BLaER1 treated with 17β-estradiol and CSF1 and Interleukin-3, amounts not matched to agents 10 nM and 100 nM (cell line): ENCODE measurements around the gene PADI1.

Source experiments
- H3K27ac ChIP-seq, 11 experiments: shearing (Covaris generic); formaldehyde crosslinking; 2 replicates each; pipeline ENCODE4 v1.8.1; 2022
- H3K27me3 ChIP-seq, 11 experiments: shearing (Covaris generic); formaldehyde crosslinking; 2 replicates each; pipeline ENCODE4 v1.8.1; 2022
- H3K36me3 ChIP-seq, 11 experiments: shearing (Covaris generic); formaldehyde crosslinking; 2 replicates each; pipeline ENCODE4 v1.8.1; 2022
- H3K4me1 ChIP-seq, 10 experiments: shearing (Covaris generic); formaldehyde crosslinking; 2 replicates each; pipeline ENCODE4 v1.8.1; 2022
- H3K4me2 ChIP-seq, 11 experiments: shearing (Covaris generic); formaldehyde crosslinking; 2 replicates each; pipeline ENCODE4 v1.8.1; 2022
- H3K4me3 ChIP-seq, 10 experiments: shearing (Covaris generic); formaldehyde crosslinking; 2 replicates each; pipeline ENCODE4 v1.8.1; 2022
- H3K9ac ChIP-seq, 11 experiments: shearing (Covaris generic); formaldehyde crosslinking; 2 replicates each; pipeline ENCODE4 v1.8.1; 2022
- H3K9me3 ChIP-seq, 11 experiments: shearing (Covaris generic); formaldehyde crosslinking; replicated peaks in 1 of 11; 2 replicates each; pipeline ENCODE4 v1.8.1; 2022
- H4K20me1 ChIP-seq, 11 experiments: shearing (Covaris generic); formaldehyde crosslinking; 2 replicates each; pipeline ENCODE4 v1.8.1; 2022
- Cebpa-rat ChIP-seq, 11 experiments: shearing (Covaris generic); IDR thresholded peaks; 2 replicates each; pipeline ENCODE4 v1.8.1; 2022

Gene PADI1

DNA sequence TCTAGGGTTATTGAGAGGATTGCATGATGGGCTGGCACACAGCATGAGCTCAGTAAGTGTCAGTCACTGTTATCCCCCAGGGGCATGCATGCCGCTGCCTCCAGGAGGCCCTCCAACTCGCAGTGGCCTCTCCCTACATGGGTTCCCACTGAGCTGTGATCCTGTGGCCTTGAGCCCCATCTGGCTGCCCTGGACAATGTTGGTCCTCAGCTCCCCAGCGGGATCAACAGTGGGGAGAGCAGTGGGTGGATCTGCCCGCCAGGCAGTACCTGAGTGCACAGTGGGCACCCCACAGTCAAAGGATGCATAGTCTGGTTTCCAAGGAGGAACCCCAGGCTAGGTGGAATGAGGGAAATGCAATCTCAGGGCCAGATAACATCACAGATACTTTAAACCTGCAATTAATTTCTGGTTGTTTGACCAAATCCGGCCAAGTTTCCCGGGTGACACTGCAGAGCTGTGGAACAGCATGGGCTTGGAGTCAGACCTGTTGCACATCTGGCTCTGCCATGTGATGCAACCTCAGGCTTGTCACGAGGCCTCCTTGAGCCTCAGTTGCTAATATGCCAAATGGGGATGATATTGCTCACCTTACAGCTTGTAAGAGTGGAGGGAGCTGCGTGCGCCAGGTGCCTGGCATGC is 53.3 kb downstream of the PADI1 start:
- H3K9me3 ChIP-seq, result peaks cover 0 to 11% (median 4%) of the 10 kb centered on the region in 11 experiments; a peak in 6 of 22 replicates
- no peak for TF ChIP-seq Cebpa-rat (IDR thresholded peaks at IDR 0.05)
- no peaks in the 10 kb centered on the region for H3K36me3 ChIP-seq
- H3K4me1 ChIP-seq, result peaks cover 0 to 9% (median 0%) of the 10 kb centered on the region in 10 experiments; a peak in 3 of 20 replicates
- no peaks in the 10 kb centered on the region for H3K27me3 ChIP-seq
- H3K4me3 ChIP-seq, result no peak overlapping the region
- H3K4me2 ChIP-seq, result no peak overlapping the region
- no peak overlapping the region for H3K9ac ChIP-seq
- H4K20me1 ChIP-seq, result no peaks in the 10 kb centered on the region
- no peak overlapping the region for H3K27ac ChIP-seq

DNA sequence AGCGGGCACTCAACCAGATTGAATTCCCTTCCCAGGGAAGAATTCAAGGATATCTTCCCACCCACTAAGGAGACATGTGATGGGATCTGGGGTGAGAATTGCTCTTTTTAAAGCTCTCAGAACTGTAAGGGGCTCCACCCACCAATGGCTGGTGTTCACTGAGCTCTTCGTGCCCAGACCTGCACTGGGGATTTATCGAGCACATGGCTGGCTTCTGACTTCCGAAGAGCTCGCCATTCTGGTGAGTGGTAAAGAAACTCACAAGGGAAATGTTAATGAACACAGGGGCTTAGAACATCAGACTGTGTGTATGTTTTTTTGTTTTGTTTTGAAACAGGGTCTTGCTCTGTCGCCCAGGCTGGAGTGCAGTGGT is 53.8 kb downstream of the PADI1 start:
- no peak for TF ChIP-seq Cebpa-rat (IDR thresholded peaks at IDR 0.05)
- Histone ChIP-seq H3K36me3 (no peaks in the 10 kb centered on the region), H4K20me1 (no peaks in the 10 kb centered on the region), H3K4me3 (no peak overlapping the region), H3K4me1 (peaks cover 0 to 9% (median 0%) of the 10 kb centered on the region in 10 experiments; a peak in 3 of 20 replicates), H3K4me2 (no peak overlapping the region), H3K27ac (no peak overlapping the region), H3K27me3 (no peaks in the 10 kb centered on the region), H3K9ac (no peak overlapping the region), H3K9me3 (peaks cover 0 to 12% (median 5%) of the 10 kb centered on the region in 11 experiments; a peak in 6 of 22 replicates)

DNA sequence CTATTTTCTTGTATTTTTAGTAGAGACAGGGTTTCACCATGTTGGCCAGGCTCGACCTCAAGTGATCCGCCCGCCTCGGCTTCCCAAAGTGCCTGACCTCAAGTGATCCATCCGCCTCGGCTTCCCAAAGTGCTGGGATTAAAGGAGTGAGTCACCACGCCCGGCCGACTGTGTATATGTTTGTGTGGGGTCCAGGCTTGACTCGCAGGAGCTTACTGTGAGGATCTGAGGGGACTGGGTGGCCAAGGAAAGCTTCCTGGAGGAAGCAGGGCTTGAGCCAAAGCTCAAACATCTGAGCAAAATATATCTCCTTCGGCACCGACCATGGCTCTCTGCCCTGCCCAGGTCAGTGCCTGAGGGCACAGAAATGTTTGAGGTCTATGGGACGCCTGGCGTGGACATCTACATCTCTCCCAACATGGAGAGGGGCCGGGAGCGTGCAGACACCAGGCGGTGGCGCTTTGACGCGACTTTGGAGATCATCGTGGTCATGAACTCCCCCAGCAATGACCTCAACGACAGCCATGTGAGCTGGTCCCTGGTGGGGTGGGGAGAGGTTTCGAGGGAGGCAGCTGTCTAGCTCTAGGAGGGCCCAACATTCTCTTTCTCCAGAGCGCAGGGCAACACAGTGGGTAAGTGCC is 54.4 kb downstream of the PADI1 start:
- TF ChIP-seq Cebpa-rat (IDR thresholded peaks at IDR 0.05), result no peak
- H3K9ac ChIP-seq, result no peak overlapping the region
- no peaks in the 10 kb centered on the region for H3K36me3 ChIP-seq
- H3K27ac ChIP-seq, result no peak overlapping the region
- H3K4me3 ChIP-seq, result no peak overlapping the region
- no peaks in the 10 kb centered on the region for H4K20me1 ChIP-seq
- H3K4me2 ChIP-seq, result no peak overlapping the region
- no peaks in the 10 kb centered on the region for H3K27me3 ChIP-seq
- H3K9me3 ChIP-seq, result peaks cover 0 to 12% (median 5%) of the 10 kb centered on the region in 11 experiments; a peak in 6 of 22 replicates
- H3K4me1 ChIP-seq, result peaks cover 0 to 9% (median 0%) of the 10 kb centered on the region in 10 experiments; a peak in 3 of 20 replicates

DNA sequence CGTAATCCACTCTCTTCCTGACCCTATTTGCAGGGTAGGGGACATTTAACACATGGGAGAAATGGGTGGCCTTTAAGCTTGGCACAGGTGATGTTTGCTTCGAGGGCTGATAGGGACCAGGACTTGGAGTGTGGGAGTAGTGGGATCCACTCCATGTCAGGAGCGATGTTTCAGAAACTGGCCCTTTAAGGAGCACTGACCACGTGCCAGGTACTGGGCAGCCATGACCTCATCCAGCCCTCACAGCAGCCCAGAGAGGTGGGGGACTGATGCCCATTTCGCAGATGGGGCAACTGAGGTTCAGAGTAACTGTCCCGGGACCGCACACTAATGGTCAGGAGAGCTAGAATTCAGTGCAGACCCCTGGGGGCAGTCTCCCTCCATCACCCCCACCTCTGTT is 55.3 kb downstream of the PADI1 start:
- TF ChIP-seq Cebpa-rat (IDR thresholded peaks at IDR 0.05), result no peak
- Histone ChIP-seq H3K27ac (no peak overlapping the region), H3K4me2 (no peak overlapping the region), H3K9me3 (peaks cover 0 to 12% (median 5%) of the 10 kb centered on the region in 11 experiments; a peak in 6 of 22 replicates), H3K9ac (no peak overlapping the region), H4K20me1 (no peaks in the 10 kb centered on the region), H3K4me1 (peaks cover 0 to 9% (median 0%) of the 10 kb centered on the region in 10 experiments; a peak in 3 of 20 replicates), H3K4me3 (no peak overlapping the region), H3K27me3 (no peaks in the 10 kb centered on the region), H3K36me3 (no peaks in the 10 kb centered on the region)

DNA sequence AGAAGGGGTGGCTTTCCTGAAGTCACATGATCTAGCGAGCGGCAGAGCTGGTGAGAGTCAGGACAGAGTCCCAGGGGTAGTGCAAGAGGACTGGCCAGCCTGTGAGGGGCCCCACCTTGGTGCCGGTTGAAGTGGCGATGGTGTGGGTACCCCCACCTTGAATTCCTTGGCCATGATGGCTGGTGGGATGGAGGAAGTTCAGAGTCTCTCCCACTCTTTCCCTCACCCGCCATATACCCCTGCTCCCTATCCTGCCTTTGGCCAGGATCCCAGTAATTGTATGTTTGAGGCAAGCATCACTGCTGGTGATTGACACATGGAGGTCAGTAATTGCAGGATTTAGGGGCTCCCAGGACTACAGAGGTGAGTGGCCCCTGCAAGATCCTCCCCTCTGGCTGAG is 55.8 kb downstream of the PADI1 start:
- H3K36me3 ChIP-seq, result no peaks in the 10 kb centered on the region
- H3K27me3 ChIP-seq, result no peaks in the 10 kb centered on the region
- peaks cover 0 to 7% (median 0%) of the 10 kb centered on the region in 10 experiments; a peak in 3 of 20 replicates for H3K4me1 ChIP-seq

DNA sequence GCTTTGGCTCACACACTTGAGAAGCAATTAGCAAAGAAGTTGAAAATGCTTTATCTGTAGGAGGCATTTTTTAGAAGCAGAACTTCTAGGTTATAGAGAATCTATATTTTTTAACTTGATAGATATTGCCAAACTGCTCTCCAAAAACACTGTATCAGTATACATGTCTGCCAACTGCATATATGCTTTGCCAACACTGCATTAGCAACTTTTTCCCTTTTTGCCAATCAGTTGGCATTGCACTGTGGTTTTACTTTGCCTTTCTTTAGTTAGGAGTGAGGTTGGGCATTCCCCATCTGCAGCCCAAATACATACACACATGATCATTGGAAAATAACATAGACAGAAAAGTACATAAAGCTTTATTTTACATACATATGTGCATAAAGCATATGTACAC is 59.0 kb downstream of the PADI1 start:
- no peak for TF ChIP-seq Cebpa-rat (IDR thresholded peaks at IDR 0.05)
- no peaks in the 10 kb centered on the region for H4K20me1 ChIP-seq
- no peak overlapping the region for H3K9ac ChIP-seq
- no peak overlapping the region for H3K27ac ChIP-seq
- H3K36me3 ChIP-seq, result no peaks in the 10 kb centered on the region
- H3K4me3 ChIP-seq, result no peak overlapping the region
- H3K9me3 ChIP-seq, result peaks cover 0 to 12% (median 5%) of the 10 kb centered on the region in 11 experiments; a peak in 6 of 22 replicates
- H3K27me3 ChIP-seq, result no peaks in the 10 kb centered on the region
- H3K4me2 ChIP-seq, result no peak overlapping the region
- H3K4me1 ChIP-seq, result no peaks in the 10 kb centered on the region

More for the DNA sequence above, 55.8 kb downstream of the PADI1 start:
- H3K4me2 ChIP-seq, result no peak overlapping the region
- H3K9me3 ChIP-seq, result peaks cover 0 to 12% (median 5%) of the 10 kb centered on the region in 11 experiments; a peak in 6 of 22 replicates
- TF ChIP-seq Cebpa-rat (IDR thresholded peaks at IDR 0.05), result no peak
- no peak overlapping the region for H3K4me3 ChIP-seq
- no peaks in the 10 kb centered on the region for H4K20me1 ChIP-seq
- H3K9ac ChIP-seq, result no peak overlapping the region
- H3K27ac ChIP-seq, result no peak overlapping the region

DNA sequence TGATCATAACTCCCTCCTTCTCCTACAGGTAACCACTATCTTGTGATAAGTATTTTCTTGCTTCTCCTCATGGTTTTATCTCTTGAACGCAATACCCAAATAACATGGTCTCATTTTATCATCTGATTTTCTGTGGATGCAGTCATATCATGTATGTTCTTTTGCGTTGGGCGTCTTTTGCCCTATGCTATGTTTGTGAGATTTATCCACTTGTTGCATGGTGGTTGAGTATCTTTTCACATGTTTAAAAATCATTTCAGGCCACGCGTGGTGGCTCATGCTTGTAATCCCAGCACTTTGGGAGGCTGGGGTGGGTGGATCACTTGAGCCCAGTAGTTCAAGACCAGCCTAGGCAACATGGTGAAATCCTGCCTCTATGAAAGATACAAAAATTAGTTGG is 59.5 kb downstream of the PADI1 start:
- no peaks in the 10 kb centered on the region for H3K36me3 ChIP-seq
- no peaks in the 10 kb centered on the region for H3K27me3 ChIP-seq
- H3K9me3 ChIP-seq, result peaks cover 0 to 12% (median 5%) of the 10 kb centered on the region in 11 experiments; a peak in 6 of 22 replicates
- TF ChIP-seq Cebpa-rat (IDR thresholded peaks at IDR 0.05), result no peak
- no peak overlapping the region for H3K4me2 ChIP-seq
- H3K4me1 ChIP-seq, result no peaks in the 10 kb centered on the region
- no peak overlapping the region for H3K9ac ChIP-seq
- H3K27ac ChIP-seq, result no peak overlapping the region
- H4K20me1 ChIP-seq, result no peaks in the 10 kb centered on the region
- no peak overlapping the region for H3K4me3 ChIP-seq

DNA sequence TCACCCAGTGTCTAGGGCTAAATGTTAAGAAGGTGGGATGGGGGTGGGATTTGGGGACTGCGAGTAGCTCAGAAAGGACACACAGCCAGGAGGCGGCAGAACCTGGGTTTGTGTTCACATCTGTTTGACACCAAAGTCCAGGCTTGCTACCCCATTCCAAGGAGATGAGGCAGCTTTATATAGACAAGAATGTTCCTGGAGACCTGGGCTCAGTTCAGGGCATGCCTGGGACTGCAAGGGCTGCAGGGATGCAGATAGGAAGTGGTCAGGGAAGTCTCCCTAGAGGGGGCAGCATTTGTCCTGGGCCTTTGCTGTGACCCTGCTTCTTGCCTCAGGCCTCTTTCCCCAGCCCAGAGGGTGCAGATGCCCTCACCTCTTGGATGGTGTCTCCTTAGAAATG is 60.2 kb downstream of the PADI1 start:
- no peak overlapping the region for H3K9ac ChIP-seq
- H3K4me1 ChIP-seq, result no peaks in the 10 kb centered on the region
- H3K4me3 ChIP-seq, result no peak overlapping the region
- peaks cover 0 to 12% (median 5%) of the 10 kb centered on the region in 11 experiments; a peak in 6 of 22 replicates for H3K9me3 ChIP-seq
- no peaks in the 10 kb centered on the region for H3K27me3 ChIP-seq
- no peaks in the 10 kb centered on the region for H4K20me1 ChIP-seq
- H3K27ac ChIP-seq, result no peak overlapping the region
- no peak overlapping the region for H3K4me2 ChIP-seq
- no peak for TF ChIP-seq Cebpa-rat (IDR thresholded peaks at IDR 0.05)
- no peaks in the 10 kb centered on the region for H3K36me3 ChIP-seq

DNA sequence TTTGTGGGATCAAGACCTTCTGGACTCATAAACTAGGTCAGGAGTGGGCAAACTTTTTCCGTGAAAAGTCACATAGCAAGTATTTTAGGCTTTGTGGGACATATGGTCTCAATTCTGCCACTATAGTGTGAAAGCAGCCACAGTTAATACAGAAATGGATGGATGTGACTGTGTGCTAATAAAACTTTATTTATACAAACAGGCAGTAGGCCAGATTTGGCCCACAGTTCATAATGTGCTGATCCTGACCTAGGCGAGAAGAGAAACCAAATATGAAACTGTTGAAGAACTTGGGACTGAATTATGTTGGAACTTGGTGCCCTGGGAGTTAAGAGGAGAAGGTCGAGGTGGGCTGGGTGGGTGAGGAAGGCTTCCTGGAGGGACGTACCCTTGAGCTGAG is 61.0 kb downstream of the PADI1 start:
- Histone ChIP-seq H3K4me2 (no peak overlapping the region), H3K27me3 (no peaks in the 10 kb centered on the region), H3K36me3 (no peaks in the 10 kb centered on the region), H3K4me1 (no peaks in the 10 kb centered on the region), H3K27ac (no peak overlapping the region), H3K9ac (no peak overlapping the region), H4K20me1 (no peaks in the 10 kb centered on the region), H3K9me3 (peaks cover 0 to 12% (median 5%) of the 10 kb centered on the region in 11 experiments; a peak in 6 of 22 replicates), H3K4me3 (no peak overlapping the region)
- no peak for TF ChIP-seq Cebpa-rat (IDR thresholded peaks at IDR 0.05)
